HG03108 (cell line): ENCODE data around the gene GPR137B.
"Not testable (repeated sequence)": the region's sequence is repeated elsewhere in the genome, so short reads cannot be mapped to it uniquely, and the experiment has no call there.

Source experiments
- ATAC-seq: cut with Tn5 transposase; IDR thresholded peaks from one replicate; pipeline ENCODE4 v1.9.1; 2021; ENCODE audit warnings: moderate library complexity; ENCODE audit not compliant: unreplicated experiment

The GPR137B gene

GRCh38 chr1:236142253-236143103 is at the start of gene GPR137B:
GPR137B (plus strand) TSS chr1:236142539; CDS start chr1:236142623, 84 bp downstream.
- ATAC-seq = peak; percentile 48

GRCh38 chr1:236092899-236093298 is 49.4 kb upstream of the GPR137B start:
- ATAC-seq = no peak

GRCh38 chr1:236095705-236096520 is 46.4 kb upstream of the GPR137B start:
- ATAC-seq = no peak

- not testable (repeated sequence) for ATAC-seq
These were observed 45.5 kb upstream of the GPR137B start for GRCh38 chr1:236096660-236097482.

- no peak for ATAC-seq
These were observed 44.1 kb upstream of the GPR137B start for GRCh38 chr1:236098267-236098666.

GRCh38 chr1:236099355-236099974 is 42.9 kb upstream of the GPR137B start:
- no peak for ATAC-seq

- ATAC-seq = no peak
These were observed 41.5 kb upstream of the GPR137B start for GRCh38 chr1:236100799-236101198.

GRCh38 chr1:236101233-236102200 is 40.8 kb upstream of the GPR137B start:
- no peak for ATAC-seq

GRCh38 chr1:236102611-236103010 is 39.7 kb upstream of the GPR137B start:
- ATAC-seq = no peak

GRCh38 chr1:236103059-236103458 is 39.3 kb upstream of the GPR137B start:
- ATAC-seq = no peak

GRCh38 chr1:236103646-236104218 is 38.6 kb upstream of the GPR137B start:
- no peak for ATAC-seq

- ATAC-seq = no peak
These were observed 35.0 kb upstream of the GPR137B start for GRCh38 chr1:236107121-236107907.

- ATAC-seq = no peak
These were observed 34.2 kb upstream of the GPR137B start for GRCh38 chr1:236108027-236108648.

GRCh38 chr1:236110137-236110536 is 32.2 kb upstream of the GPR137B start:
- no peak for ATAC-seq

GRCh38 chr1:236111527-236112331 is 30.6 kb upstream of the GPR137B start:
- no peak for ATAC-seq

- no peak for ATAC-seq
These were observed 30.1 kb upstream of the GPR137B start for GRCh38 chr1:236112332-236112627.

GRCh38 chr1:236113324-236114032 is 28.9 kb upstream of the GPR137B start:
- no peak for ATAC-seq
